ENCODE measurements around the gene PRKAR2B. TPM values are rescaled to one million over a fixed set of nuclear protein-coding genes. Genes with fewer than 3 reads are reported as not detected.
"Not testable (repeated sequence)": the region's sequence is repeated elsewhere in the genome, so short reads cannot be mapped to it uniquely, and the experiment has no call there.

The PRKAR2B gene
- polyA plus RNA-seq, 6 donors from 2014 or later, result 1.1 to 4.9 (median 2.7) TPM; not detected in 1

DNA sequence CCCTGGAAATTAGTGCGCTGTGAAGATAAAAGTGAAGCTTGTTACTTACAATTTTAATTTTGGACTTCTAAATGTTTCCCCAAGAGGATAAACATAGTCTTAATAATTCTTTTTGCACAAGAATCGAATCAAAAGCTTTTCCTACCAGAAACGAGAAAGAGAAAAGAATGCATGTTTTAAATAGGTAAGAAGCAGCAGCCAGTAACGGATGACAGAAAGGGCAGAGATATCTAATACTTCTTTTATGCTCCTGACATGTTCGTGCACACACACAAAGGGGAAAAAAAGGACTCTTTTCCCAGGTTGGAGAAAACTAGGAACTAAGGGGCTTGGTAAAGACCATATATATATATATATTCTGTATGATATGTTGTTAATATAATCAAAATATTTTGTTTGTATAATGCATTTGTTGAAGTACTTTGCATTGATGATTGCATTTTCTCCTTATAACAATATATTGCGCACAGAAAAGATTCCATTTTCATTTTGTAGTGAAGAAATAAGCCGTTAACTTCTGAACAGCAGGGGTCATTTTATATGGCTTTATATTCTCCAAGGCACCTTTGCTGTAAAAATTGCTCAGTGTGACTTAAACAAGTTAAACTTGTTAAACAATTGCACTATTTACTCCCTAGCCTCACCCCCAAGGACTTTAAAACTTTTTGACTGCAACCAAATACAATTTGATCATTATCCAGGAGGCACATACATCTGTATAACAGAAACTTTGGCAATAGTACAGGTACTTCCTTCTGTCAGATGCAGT is 2.2 kb downstream of the PRKAR2B start:
- no peak overlapping the region for H3K27ac Mint-ChIP-seq
- no peak for ATAC-seq (ENCODE audit: low read depth in 2 of 2)
- peaks cover 0 to 1% (median 0%) of the 10 kb centered on the region in 7 donors for H3K9me3 Mint-ChIP-seq
- DNase-seq, result no peak
- peaks cover 26 to 36% (median 34%) of the 10 kb centered on the region in 3 donors for H3K27me3 Mint-ChIP-seq
- peaks cover 0 to 4% of the 10 kb centered on the region in 2 donors for H3K36me3 Mint-ChIP-seq
- H3K4me1 Mint-ChIP-seq, result peaks cover 12 to 15% (median 15%) of the 10 kb centered on the region in 3 donors
- H3K4me3 Mint-ChIP-seq, result peak overlapping the region in 1 of 8 donors; percentile 79

- DNase-seq (no peak), ATAC-seq (ENCODE audit: low read depth in 2 of 2) (no peak)
- Mint-ChIP-seq H3K4me3 (peak overlapping the region in 1 of 8 donors; percentile 2), H3K36me3 (peaks cover 0 to 4% of the 10 kb centered on the region in 2 donors), H3K27ac (no peak overlapping the region), H3K4me1 (peaks cover 12 to 15% (median 13%) of the 10 kb centered on the region in 3 donors), H3K27me3 (peaks cover 26 to 36% (median 34%) of the 10 kb centered on the region in 3 donors), H3K9me3 (peaks cover 0 to 1% (median 0%) of the 10 kb centered on the region in 7 donors)
These were observed 3.6 kb downstream of the PRKAR2B start for GRCh38 chr7:107047902-107048782.

GRCh38 chr7:107048783-107049418 is 4.4 kb downstream of the PRKAR2B start:
- Mint-ChIP-seq H3K9me3 (peaks cover 0 to 1% (median 0%) of the 10 kb centered on the region in 7 donors), H3K4me3 (no peak overlapping the region), H3K36me3 (peaks cover 0 to 2% of the 10 kb centered on the region in 2 donors), H3K4me1 (peaks cover 10 to 13% (median 12%) of the 10 kb centered on the region in 3 donors), H3K27ac (no peak overlapping the region), H3K27me3 (peaks cover 26 to 36% (median 34%) of the 10 kb centered on the region in 3 donors)
- no peak for ATAC-seq (ENCODE audit: low read depth in 2 of 2)
- no peak for DNase-seq

- H3K36me3 Mint-ChIP-seq, result no peaks in the 10 kb centered on the region
- H3K4me1 Mint-ChIP-seq, result peaks cover 6 to 11% (median 10%) of the 10 kb centered on the region in 3 donors
- H3K27me3 Mint-ChIP-seq, result peaks cover 26 to 36% (median 34%) of the 10 kb centered on the region in 3 donors
- peaks cover 0 to 1% (median 0%) of the 10 kb centered on the region in 7 donors for H3K9me3 Mint-ChIP-seq
- H3K4me3 Mint-ChIP-seq, result no peak overlapping the region
- ATAC-seq (ENCODE audit: low read depth in 2 of 2) (no peak), DNase-seq (no peak)
- no peak overlapping the region for H3K27ac Mint-ChIP-seq
These were observed 5.0 kb downstream of the PRKAR2B start for GRCh38 chr7:107049480-107049879.

DNA sequence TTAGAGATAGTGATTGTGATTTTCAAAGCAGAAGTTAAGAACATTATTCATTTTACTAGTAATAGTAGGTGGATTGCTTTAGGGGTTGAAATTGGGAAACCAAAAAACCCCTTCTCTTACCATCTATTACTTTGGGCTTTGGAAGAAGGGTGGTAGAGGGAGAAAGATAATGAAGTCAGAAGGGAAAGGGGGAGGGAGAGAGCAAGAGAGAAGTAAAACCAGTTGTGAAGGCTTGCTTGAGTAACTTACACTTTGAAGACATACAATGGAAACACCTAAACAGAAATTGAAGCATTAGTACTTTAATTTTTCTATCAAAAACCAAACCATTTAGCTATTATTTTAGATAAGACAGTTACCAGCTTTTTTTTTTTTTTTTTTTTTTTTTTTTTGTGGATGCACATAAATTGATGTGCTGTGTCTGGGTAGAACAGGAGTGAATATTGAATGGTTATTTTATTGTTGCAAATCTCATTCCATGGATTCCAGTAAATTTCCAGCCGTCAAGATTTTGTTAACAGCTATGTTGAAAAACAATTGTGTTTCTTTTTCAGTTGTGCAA is 5.5 kb downstream of the PRKAR2B start:
- DNase-seq (no peak), ATAC-seq (ENCODE audit: low read depth in 2 of 2) (no peak)
- Mint-ChIP-seq H3K36me3 (no peaks in the 10 kb centered on the region), H3K4me1 (peaks cover 6 to 11% (median 10%) of the 10 kb centered on the region in 3 donors), H3K4me3 (no peak overlapping the region), H3K27ac (no peak overlapping the region), H3K9me3 (no peaks in the 10 kb centered on the region), H3K27me3 (peaks cover 25 to 35% (median 34%) of the 10 kb centered on the region in 3 donors)

GRCh38 chr7:107051376-107051775 is 6.9 kb downstream of the PRKAR2B start:
- Mint-ChIP-seq H3K27ac (no peak overlapping the region), H3K4me1 (peaks cover 0 to 3% (median 0%) of the 10 kb centered on the region in 3 donors), H3K27me3 (peaks cover 12 to 23% (median 21%) of the 10 kb centered on the region in 3 donors)

GRCh38 chr7:107054965-107055364 is 10.5 kb downstream of the PRKAR2B start:
- not testable (repeated sequence) for H3K27me3 Mint-ChIP-seq; H3K27ac Mint-ChIP-seq; DNase-seq; H3K9me3 Mint-ChIP-seq; H3K4me3 Mint-ChIP-seq; H3K36me3 Mint-ChIP-seq; ATAC-seq (ENCODE audit: low read depth in 2 of 2); H3K4me1 Mint-ChIP-seq

More at GRCh38 chr7:107051376-107051775, 6.9 kb downstream of the PRKAR2B start:
- Mint-ChIP-seq H3K9me3 (peaks cover 0 to 3% (median 0%) of the 10 kb centered on the region in 7 donors), H3K36me3 (no peaks in the 10 kb centered on the region), H3K4me3 (no peak overlapping the region)
- ATAC-seq (ENCODE audit: low read depth in 2 of 2) (no peak), DNase-seq (no peak)

DNA sequence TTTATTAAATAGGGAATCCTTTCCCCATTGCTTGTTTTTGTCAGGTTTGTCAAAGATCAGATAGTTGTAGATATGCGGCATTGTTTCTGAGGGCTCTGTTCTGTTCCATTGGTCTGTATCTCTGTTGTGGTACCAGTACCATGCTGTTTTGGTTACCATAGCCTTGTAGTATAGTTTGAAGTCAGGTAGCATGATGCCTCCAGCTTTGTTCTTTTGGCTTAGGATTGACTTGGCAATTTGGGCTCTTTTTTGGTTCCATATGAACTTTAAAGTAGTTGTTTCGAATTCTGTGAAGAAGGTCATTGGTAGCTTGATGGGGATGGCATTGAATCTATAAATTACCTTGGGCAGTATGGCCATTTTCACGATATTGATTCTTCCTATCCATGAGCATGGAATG is 11.6 kb downstream of the PRKAR2B start:
- not testable (repeated sequence) for H3K27ac Mint-ChIP-seq; H3K27me3 Mint-ChIP-seq; ATAC-seq (ENCODE audit: low read depth in 2 of 2); H3K4me3 Mint-ChIP-seq; H3K4me1 Mint-ChIP-seq; DNase-seq; H3K36me3 Mint-ChIP-seq; H3K9me3 Mint-ChIP-seq

- Mint-ChIP-seq H3K36me3 (no peaks in the 10 kb centered on the region), H3K27me3 (peaks cover 0 to 1% (median 0%) of the 10 kb centered on the region in 3 donors), H3K4me3 (no peak overlapping the region), H3K9me3 (peaks cover 0 to 3% (median 0%) of the 10 kb centered on the region in 7 donors), H3K27ac (peak overlapping the region in 1 of 6 donors; percentile 39), H3K4me1 (no peaks in the 10 kb centered on the region)
- DNase-seq, result no peak
- ATAC-seq (ENCODE audit: low read depth in 2 of 2), result no peak
These were observed 12.4 kb downstream of the PRKAR2B start for GRCh38 chr7:107056728-107057473.

GRCh38 chr7:107057474-107057833 is 12.9 kb downstream of the PRKAR2B start:
- Mint-ChIP-seq H3K36me3 (no peaks in the 10 kb centered on the region), H3K27ac (no peak overlapping the region), H3K9me3 (peaks cover 0 to 3% (median 0%) of the 10 kb centered on the region in 7 donors), H3K27me3 (peaks cover 0 to 6% (median 0%) of the 10 kb centered on the region in 3 donors), H3K4me3 (no peak overlapping the region), H3K4me1 (no peaks in the 10 kb centered on the region)
- no peak for ATAC-seq (ENCODE audit: low read depth in 2 of 2)
- no peak for DNase-seq

GRCh38 chr7:107059468-107059867 is 15.0 kb downstream of the PRKAR2B start:
- DNase-seq (no peak), ATAC-seq (ENCODE audit: low read depth in 2 of 2) (no peak)
- Mint-ChIP-seq H3K9me3 (peaks cover 0 to 3% (median 0%) of the 10 kb centered on the region in 7 donors), H3K27ac (no peak overlapping the region), H3K27me3 (peaks cover 0 to 6% (median 4%) of the 10 kb centered on the region in 3 donors), H3K4me1 (no peaks in the 10 kb centered on the region), H3K36me3 (no peaks in the 10 kb centered on the region), H3K4me3 (no peak overlapping the region)
